SK-MEL-5 (cell line): Measurements from ENCODE around the gene SERGEF. TPM values are rescaled to one million over a fixed set of nuclear protein-coding genes. Genes with fewer than 3 reads are reported as not detected.

Experiments used
- DNase-seq: peaks from one replicate; pipeline ENCODE4 v3.0.0-alpha.2; 2016; ENCODE audit warnings: low read depth, low spot score
- in situ Hi-C: cut with HindIII; loops from 2 replicates; pipeline ENCODE4 v1.10.0; 2016; ENCODE audit warnings: low sequenced_read_pairs, high pct_unique_total_duplicates, low pct_unique_long_range_greater_than_20kb
- total RNA-seq: library from RNA; depleted of rRNA; stranded (reverse); fragments of >200 nt; shearing (Covaris generic); gene quantifications from 2 replicates; pipeline ENCODE4 v1.2.3, GENCODE V29; 2014

The SERGEF gene
- total RNA-seq, 1 experiment from 2014 or later, result 35.1 TPM

- no peak for DNase-seq
- in situ Hi-C loops, result no loop called here
These were observed 199.3 kb downstream of the SERGEF start for GRCh38 chr11:17813391-17814059.

GRCh38 chr11:17812865-17813187, 200.0 kb downstream of the SERGEF start:
- DNase-seq, result no peak
- in situ Hi-C loops, result no loop called here

- no peak for DNase-seq
- in situ Hi-C loops, result no loop called here
These were observed 200.6 kb downstream of the SERGEF start for GRCh38 chr11:17812091-17812864.

- in situ Hi-C loops, result no loop called here
- DNase-seq, result no peak
These were observed 201.5 kb downstream of the SERGEF start for GRCh38 chr11:17811352-17811751.

GRCh38 chr11:17810746-17811145, 202.1 kb downstream of the SERGEF start:
- no peak for DNase-seq
- in situ Hi-C loops, result no loop called here

DNA sequence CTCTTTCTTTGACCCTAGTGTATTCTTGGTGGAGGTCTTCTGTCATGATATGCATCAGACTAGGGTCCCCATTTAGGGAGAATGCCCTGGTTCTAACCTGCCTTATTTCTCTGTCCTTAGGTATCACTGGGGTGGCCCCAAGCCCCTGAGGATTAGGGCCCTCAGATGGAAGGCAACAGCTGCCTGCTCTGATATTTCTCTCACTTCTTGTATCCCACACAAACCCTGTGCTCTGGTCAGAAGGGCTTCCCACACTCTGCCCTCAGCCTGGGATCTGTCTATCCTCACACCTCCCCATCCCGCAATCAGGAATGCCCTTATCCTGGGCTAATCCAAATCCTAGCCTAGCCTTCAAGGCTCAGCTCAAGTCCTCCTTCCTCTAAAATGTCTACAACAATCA, 202.8 kb downstream of the SERGEF start:
- DNase-seq, result no peak
- in situ Hi-C loops, result no loop called here

DNA sequence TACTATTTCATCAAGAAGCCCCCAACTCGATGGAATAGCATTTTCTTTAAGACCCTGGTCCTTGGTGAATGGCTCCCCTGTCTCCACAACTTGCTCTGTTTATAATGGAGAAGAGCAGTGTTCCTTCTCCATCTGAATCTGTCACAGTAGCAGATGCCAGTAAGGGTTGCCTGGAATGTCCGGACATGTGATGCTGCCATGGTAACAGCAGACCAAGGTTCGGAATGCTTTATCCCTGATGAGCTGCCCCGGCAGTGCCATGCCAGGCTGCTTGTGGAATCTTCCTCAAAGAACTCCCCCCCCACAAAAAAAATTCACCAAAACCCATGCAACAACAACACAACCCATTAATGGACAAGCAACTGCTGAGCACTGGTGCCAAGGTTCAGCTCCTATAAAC, 205.8 kb downstream of the SERGEF start:
- no peak for DNase-seq
- in situ Hi-C loops, result no loop called here

- in situ Hi-C loops, result no loop called here
- DNase-seq, result no peak
These were observed 207.0 kb downstream of the SERGEF start for GRCh38 chr11:17805873-17806272.

DNA sequence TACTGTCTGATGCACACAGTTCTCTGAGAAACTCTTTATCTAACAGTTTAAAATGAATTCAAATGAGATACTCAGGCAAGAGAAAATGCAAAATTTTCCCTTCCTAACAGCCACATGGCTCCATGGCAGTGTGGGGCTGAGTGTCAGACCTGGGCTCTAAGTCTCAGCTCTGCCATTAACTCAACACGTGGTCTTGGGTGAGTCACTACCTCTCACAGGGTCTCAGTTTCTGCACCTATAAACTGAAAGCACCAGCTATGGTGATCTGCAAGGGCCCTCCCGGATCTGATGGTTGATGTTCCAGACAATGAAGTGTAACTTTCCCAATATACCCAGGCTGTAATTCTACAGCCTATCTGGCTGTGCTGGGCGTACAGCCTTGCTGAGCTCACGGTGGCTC, 207.8 kb downstream of the SERGEF start:
- in situ Hi-C loops, result no loop called here
- no peak for DNase-seq

DNA sequence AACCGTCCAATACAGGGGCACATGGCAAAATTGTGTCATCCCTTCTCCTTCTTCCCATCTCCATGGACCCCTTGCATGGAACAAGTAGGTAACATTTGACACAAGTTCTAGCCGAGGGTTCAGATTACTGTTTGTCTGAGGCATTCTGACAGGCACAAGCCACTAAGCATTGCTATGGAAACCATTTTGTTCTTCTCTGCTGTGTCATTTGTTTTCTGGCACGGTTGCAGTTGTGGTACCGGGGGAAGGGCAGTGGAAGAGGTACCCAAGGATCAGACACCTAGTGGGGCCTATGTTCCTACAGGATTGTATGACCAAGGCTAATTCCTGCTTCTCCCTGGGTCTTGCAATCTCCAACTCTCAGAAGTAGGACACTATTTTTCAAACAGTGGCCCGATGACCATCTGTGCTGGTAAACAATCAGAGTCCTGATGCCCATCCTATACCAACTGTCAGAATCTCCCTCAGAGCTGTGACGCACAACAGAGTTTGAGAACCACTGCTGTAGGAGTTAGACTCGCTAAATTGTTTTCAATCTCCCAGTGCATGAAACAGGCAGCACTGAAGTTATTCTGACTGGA, 209.0 kb downstream of the SERGEF start:
- in situ Hi-C loops, result no loop called here
- no peak for DNase-seq

DNA sequence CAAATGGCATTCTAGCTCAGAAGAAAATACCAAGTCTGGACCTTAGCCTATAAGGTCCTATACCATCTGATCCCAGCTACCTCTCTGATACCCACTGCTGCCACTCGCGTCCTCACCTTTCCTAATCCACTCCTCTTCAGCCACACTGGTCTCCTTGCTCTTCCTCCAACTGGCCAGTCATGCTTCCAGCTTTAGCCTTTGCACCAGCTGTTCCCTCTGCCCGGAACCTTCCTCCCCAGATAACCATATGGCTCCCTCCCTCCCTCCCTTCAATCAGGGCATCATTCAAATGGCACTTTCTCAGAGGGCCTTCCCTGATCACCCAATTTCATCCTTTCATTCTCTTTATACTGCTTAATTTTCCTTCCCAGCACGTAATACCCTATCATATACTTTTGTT, 210.4 kb downstream of the SERGEF start:
- DNase-seq, result no peak
- in situ Hi-C loops, result no loop called here

- DNase-seq, result no peak
- in situ Hi-C loops, result no loop called here
These were observed 211.7 kb downstream of the SERGEF start for GRCh38 chr11:17801166-17801565.

- in situ Hi-C loops, result no loop called here
- no peak for DNase-seq
These were observed 213.7 kb downstream of the SERGEF start for GRCh38 chr11:17799147-17799546.

- DNase-seq, result no peak
- in situ Hi-C loops, result no loop called here
These were observed 214.1 kb downstream of the SERGEF start for GRCh38 chr11:17798716-17799115.

DNA sequence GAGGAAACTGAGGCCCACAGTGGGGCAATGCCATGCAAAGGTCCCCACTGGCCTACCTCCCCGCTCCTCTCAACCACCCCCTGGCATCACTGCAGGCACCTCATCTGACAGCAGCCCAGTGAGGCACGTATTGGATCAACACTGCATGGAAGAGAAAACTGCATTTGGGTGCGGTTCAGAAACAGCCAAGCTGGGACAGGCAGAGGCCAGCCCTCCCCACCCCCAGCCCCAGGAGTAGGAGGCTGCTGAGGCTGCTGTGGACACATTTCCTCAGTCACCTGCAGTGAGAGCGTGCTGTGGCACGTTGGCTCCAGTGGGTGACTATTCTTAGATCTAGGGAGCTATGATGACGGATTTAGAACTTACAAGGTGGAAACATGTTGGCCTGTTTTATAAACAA, 214.6 kb downstream of the SERGEF start:
- in situ Hi-C loops, result no loop called here
- DNase-seq, result no peak

DNA sequence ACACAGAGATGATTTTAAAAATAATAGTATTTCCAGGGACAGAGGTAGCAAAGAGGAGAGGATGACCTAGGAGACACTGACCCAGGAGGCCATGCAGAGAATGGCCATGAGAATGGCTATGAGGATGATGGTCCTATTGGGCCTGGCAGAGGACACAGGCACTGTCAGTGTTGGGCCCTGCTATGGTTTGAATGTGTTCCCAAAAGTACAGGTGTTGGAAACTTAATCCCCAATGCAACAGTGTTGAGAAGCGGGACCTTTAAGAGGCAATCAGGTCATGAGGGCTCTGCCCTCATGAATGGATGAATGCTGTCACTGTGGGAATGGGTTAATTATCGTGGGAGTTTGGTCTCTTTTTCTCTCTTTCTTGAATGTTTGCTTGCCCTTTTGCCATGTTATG, 216.7 kb downstream of the SERGEF start:
- DNase-seq, result no peak
- in situ Hi-C loops, result no loop called here

DNA sequence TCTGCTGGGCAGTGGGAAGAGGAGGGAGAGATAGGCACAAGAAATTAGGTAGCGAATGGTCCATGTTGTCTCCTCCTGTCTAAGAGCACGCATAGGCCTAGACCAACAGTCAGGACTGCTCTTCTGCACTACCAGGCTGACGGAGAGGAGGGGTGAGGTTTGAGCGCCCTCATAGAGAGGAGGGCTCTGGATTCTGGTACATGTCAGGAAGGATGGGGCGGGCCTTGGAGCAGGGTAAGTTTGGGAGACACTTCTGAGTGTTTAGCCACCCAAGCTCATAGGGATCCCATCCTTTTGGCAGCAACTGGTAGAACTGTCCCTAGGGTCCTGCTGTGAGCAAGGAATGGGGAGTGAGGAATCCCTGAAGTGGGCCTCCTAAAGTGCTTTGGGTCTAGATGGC, 217.9 kb downstream of the SERGEF start:
- in situ Hi-C loops, result no loop called here
- DNase-seq, result no peak

GRCh38 chr11:17793642-17794170, 219.1 kb downstream of the SERGEF start:
- DNase-seq, result no peak
- in situ Hi-C loops, result no loop called here

GRCh38 chr11:17792161-17792560, 220.7 kb downstream of the SERGEF start:
- no peak for DNase-seq
- in situ Hi-C loops, result no loop called here
